HG02840 (cell line): ENCODE measurements around the gene PKDREJ.
A peak's percentile ranks its signal among the peaks of the same experiment; 100 is the strongest.
"Not testable (repeated sequence)": the region's sequence is repeated elsewhere in the genome, so short reads cannot be mapped to it uniquely, and the experiment has no call there.

Experiments
- ATAC-seq: cut with Tn5 transposase; IDR thresholded peaks from one replicate; pipeline ENCODE4 v1.9.1; 2021; ENCODE audit warnings: mild to moderate bottlenecking, moderate library complexity, moderate number of reproducible peaks; ENCODE audit not compliant: unreplicated experiment, low FRiP score

The PKDREJ gene, protein sequence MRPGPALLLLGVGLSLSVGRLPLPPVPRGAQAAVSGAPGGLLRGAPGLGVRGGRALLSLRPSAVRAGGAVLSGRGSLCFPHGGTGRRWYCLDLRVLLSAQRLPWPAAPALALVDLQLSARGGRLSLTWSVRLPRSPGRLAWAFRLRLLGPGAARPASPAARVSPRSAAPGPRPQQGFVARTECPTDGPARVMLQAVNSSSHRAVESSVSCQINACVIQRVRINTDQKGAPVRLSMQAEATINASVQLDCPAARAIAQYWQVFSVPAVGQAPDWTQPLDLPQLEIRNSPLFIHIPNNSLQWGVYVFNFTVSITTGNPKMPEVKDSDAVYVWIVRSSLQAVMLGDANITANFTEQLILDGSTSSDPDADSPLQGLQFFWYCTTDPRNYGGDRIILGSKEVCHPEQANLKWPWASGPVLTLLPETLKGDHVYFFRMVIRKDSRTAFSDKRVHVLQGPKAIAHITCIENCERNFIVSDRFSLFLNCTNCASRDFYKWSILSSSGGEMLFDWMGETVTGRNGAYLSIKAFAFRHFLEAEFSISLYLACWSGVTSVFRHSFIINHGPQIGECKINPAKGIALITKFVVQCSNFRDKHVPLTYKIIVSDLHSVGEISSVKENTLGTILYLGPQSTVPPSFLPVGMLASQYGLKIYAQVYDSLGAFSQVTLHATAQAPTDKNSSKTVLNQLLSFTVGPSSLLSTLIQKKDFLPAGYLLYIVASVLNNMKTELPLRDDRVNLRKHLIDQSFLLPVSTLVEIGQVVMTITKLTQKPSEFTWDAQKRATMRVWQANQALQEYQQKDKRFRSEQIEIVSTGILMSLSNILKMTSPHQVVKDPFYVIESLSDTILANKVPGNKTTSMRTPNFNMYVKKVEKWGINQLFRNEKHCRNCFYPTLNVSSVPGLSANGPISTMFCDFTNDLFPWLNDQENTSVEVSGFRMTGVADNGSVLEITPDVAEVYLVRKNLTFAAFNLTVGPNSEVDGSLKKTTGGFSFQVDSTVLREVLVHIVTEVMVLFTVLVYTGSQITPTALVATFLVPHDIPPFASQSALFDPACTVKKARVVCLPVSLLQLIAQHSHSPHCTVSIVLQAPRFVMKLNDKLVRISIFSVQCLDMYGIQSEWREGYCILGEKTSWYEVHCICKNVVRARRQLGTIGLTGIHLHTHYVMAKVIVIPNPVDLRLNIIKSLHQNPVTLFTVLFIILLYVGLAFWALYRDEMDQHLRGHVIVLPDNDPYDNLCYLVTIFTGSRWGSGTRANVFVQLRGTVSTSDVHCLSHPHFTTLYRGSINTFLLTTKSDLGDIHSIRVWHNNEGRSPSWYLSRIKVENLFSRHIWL (N-terminal part only)

DNA sequence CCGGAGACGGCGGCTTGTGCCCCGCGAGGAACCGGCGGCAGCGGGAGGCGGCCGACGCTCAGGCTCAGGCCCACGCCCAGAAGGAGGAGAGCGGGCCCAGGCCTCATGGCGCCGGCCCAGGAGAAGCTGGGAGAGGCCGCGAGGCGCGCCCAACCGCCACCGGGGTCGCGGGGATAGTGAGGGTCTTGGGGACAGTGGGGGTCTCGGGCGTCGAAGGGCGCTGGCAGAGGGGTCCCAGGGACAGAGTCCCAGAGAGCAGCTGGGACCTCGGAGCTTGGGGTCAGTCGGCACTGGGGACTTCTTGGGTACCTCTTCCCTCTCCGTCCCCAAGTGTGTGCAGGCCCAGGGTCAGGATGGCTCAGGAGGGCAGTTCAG, at the start of gene PKDREJ:
Gene PKDREJ, minus strand, starts transcription at position 128 of the 375 bp plus-strand sequence. Its CDS starts 21 bp downstream, at position 107.
- no peak for ATAC-seq

DNA sequence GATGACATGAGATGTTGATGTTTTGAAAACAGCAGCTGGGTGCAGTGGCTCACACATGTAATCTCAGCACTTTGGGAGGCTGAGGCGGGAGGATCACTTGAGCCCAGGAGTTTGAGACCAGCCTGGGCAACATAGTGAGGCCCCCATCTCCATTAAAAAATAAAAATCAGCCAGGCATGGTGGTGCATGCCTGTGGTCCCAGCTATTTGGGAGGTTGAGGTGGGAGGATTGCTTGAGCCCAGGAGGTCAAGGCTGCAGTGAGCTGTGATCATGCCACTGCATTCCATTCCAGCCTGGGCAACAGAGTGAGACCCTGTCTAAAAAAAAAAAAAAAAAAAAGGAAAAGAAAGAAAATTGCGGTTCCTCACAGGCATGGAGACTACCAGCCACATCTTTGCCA, 49.7 kb upstream of the PKDREJ start:
- ATAC-seq, result not testable (repeated sequence)

DNA sequence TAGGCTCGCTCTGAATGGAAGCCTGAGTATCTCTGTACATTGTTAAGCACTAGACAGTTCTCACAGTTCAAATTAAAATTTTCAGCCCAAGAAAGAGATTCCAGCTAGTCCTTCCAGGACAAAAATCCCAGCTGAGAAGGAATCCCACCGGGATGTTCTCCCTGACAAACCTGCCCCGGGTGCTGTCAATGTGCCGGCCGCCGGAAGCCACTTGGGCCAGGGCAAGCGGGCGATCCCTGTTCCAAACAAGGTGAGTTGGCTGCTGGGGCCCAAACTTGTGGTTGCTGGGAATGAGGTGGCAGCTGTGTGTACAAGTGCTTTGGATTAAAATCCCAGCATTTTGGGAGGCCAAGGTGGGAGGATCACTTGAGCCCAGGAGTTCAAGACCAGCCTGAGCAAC, 48.9 kb upstream of the PKDREJ start:
- ATAC-seq, result no peak

DNA sequence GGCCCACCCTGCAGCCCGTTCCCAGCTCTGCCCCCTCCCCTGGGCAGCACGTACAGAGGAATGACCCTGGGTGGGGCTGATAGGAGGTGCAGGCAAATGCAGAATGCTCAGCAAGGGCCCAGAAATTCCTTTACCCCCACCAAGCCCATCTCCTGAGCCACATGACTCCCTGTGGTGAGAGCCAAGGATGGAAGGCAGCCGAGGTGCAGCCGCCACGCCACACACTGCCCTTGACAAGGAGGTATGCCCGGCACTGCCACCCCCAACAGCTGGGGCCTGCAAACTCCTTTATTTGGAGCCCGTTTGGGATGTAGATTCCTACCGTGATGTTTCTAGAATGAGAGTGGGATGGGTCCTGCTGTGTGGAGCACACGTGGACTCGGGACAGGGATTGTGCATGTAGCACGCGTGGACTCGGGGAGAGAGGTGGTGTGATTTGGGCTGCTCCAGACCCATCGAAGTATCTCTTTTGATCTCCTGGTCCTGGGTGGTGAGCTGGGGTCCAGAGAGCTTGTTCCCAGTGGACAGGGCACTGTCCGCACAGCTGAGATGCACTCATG, 46.5 kb upstream of the PKDREJ start:
- no peak for ATAC-seq

DNA sequence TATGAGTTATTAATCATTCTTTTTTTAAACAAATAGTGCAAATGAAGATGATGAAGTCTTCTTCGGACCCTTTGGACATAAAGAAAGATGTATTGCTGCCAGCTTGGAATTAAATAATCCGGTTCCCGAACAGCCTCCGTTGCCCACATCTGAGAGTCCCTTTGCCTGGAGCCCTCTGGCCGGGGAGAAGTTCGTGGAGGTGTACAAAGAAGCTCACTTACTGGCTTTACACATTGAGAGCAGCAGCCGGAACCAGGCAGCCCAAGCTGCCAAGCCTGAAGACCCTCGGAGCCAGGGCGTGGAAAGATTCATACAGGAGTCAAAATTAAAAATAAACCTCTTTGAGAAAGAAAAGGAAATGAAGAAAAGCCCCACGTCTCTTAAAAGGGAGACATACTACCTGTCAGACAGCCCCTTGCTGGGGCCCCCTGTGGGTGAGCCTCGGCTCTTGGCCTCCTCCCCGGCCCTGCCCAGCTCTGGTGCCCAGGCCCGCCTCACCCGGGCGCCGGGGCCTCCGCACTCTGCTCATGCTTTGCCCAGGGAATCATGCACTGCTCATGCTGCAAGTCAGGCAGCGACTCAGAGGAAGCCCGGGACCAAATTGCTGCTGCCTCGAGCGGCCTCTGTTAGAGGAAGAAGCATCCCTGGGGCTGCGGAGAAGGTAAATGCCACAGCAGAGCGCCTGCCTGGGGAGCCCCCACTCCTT, 45.3 kb upstream of the PKDREJ start:
- ATAC-seq, result no peak

DNA sequence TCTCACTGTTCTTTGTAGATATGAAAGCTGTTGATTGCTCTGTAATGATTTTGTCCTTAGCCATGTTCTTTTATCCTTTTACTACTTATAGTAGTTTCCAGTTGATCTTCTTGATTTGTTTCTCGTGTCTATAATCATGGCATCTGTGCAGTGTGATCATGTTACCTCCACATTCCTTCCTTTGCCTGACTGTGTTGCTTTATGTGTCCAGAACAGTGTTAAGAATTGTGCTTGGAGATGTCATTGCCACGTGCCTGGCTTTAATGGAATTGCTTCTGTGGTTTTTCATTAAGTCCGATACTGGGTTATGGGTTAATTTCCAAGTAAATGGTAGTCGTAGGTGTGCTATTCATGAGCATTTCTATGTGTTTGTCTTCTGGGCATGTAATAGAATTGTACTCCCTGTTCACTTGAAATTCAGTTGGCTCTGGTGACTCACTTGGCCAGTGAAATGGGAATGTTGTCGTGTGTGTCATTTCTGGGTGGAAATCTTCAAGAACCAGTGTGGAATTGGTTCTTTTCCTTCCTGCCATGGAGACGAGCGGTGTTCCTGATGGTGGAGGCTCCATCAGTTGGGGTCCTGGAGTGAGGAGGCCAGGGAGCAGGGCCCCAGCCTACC, 40.3 kb upstream of the PKDREJ start:
- no peak for ATAC-seq

DNA sequence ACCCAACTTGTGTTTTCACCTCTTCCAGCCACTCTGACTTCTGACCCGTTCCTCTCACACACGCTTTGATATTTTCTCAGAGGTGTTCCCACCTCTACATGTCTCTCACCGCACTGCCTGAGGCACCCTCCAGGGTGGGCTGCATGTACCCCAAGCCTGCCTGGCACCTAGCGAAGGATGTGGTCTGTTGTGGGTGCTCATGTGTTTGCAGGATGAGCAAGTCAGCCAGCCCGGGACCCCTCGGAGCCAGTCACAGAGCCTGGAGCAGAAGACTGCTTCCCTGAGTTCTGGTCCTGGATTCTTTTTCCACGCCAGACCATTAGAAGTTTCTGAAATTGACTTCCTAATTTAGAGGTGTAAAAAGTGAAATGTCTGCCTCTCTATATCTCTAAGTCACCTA, 37.3 kb upstream of the PKDREJ start:
- no peak for ATAC-seq

DNA sequence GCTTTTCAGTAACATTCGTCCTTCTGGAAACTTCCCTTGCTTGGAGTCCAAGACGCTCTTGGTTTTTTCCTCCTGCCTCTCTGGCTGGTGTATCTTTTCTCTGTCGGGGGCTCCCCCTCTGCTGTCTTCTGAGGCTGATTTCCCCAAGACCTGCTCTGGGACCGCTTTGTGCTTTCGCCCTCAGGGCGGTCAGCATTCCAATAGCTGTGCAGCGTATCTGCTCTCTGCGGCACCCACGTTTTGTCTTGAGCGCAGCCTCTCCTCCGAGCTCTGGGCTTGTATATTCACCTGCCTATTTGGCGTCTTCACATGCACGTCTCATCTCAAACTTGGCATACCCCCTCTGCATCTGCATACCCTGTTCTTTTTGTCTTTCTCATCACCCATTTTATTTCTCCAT, 36.0 kb upstream of the PKDREJ start:
- ATAC-seq, result no peak

DNA sequence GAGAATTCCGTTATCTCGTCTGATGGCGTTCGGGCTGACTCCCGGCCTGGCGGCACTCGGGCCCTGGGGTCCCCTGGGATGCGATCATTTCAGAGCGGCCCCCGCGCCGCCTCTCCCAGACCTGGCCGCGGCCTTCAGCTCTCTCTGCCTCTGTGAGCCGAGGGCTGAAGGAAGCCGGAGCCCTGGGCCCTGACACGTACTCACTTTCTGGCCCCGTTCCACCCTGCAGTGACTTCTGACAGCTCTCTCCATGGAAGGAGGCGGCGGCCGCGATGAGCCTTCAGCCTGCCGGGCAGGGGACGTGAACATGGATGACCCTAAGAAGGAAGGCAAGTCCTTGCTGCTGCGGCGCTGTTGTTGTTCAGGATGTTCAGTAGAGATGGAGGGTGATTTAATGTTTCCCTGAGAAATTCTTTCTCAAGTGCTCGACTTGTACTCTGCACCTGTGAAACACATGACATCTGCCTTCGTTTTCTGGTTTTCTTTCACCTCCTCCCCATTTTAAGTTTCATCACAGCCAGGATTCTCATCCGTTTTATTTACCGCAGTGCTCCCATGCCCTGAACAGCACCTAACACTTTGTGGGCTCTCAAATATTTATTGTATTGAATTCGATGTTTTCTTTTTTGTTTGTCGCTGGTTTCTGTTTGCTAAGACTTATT, 34.1 kb upstream of the PKDREJ start:
- peak; percentile 5 for ATAC-seq

DNA sequence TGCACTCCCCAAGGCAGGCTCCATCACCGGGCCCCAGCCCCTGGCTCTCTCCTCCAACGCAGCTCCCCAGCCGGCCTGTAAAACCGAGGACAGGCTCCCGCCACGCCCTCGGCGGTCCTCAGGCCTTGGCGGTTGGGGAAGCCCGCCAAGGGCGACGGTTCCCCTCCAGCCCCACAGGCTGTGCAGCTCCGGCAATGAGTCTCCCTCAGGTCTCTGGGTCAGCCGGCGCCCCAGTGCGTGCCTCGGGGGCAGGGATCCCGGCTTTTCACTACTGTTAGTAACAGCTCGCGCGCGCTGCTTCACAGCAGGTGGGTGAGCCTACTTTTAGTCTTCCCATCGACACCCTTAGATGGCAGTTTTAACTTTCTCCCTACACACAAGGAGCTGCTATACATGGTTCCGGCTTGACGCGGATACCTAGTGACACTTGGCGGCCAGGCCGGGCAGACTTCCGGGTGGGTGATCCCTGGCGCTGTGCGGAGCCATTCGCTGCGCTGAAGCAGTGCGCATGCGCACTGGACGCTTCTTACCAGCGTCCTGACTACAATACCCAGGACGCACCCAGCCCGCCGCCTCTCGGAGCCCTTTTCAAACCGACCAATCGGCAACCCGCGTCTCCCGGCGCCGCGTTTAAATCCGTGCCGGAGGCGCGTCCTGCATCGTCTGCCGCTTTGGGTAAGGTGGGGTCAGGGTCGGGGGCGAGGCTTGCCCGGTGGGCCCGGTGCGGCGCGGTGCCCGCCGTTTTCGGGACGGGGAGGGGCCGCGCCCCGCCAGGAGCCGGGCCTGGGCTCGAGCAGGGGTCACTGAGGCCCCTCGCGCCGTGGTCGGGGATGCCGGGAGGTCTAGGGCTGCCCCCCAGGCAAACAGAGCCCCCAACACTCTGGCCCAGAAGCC, 33.4 kb upstream of the PKDREJ start, which contains the start of gene GTSE1:
Gene GTSE1, plus strand, starts transcription at position 614 of the 894 bp plus-strand sequence. CDS start 531 bp downstream, outside the sequence.
- ATAC-seq, result peak; percentile 92

DNA sequence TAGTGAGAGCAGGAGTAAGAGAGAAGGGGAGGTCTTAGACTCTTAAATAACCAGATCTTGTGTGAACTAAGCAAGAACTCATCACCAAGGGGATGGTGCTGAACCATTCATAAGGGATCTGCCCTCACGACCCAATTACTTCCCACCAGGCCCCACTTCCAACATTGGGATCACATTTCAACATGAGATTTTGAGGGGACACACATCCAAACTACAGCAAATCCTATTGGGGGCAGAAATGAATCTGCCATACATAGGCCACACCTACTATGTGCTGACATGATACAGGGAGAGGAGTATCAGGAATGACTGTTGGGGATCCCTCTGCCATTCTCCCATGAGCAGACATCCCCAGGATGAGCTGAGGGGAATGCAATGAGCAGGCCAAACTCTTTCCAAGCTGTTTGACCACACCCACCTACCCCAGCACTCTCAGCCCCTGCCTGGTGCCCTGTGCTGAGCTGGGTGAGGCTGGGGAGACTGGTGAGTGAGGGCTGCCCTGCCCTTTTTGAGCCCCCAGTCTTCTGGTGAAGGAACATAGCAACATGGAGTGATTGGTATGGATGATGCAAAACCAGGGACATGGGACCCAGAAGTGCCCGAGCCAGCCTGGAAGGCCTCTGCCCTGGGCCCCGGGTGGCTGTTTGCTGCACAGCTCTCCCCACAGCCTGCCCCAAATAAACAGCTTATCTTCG, 32.3 kb upstream of the PKDREJ start:
- ATAC-seq, result no peak

DNA sequence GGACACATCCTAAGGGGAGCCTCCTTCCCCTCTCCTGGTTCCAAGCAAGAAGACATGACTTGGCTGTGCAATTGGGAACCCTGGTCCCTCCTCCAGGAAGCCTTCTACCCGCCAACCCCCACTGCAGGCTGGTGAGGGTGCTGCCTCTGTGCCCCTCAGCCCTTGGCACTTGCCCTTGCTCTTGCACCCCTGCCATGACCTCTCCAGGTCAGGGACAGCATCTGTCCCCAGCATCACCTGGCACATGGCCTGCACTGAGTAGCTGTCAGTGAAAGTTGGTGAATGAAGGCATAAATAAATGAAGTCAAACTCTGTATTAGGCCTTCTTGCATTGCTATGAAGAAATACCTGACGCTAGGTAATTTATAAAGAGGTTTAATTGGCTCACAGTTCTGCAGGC, 31.6 kb upstream of the PKDREJ start:
- no peak for ATAC-seq

DNA sequence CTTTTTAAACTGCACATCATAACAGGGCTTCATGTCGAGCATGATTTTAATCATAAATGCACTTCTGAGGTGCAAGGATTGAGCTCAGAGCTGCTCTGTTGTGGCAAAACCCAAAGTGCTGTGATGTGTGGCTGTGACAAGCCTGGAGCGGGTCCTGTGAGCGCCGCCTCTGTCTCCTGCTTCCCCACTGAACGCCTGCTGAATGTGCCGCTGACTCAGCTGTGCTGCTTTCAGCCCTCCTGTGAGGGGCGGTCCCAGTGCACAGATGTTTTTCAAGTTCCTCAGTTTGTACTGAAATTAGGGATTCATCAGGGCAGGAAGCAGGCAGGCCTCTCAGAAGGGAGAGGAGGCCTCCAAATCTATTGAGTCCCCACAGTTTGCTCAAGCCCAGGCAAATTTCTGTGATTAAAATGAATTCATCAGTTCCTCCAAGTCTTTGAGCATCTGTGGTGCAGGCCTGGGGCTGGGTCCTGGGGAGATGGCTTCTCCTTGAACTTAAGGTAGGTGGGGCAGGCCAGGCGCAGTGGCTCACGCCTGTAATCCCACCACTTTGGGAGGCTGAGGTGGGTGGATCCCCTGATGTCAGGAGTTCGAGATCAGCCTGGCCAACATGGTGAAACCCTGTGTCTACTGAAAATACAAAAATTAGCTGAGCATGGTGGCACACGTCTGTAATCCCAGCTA, 30.6 kb upstream of the PKDREJ start:
- no peak for ATAC-seq

DNA sequence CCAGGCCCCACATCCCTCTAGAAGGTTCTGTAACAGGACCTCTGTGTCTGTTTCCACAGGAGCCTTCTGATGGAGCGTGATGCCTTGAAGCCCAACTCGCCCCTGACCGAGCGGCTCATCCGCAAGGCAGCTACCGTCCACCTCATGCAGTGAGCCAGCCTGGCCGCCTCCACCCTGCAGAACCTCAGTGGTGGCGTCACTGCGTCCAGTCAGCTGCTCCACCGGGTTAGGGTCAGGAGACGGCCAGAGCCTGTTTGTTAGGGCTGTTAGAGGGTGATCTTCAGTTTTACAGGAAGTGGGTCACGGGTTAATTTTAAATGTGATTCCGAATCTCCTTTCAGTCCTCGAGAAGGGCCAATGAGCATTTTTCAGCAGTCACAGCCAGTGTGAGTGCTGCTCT, 29.6 kb upstream of the PKDREJ start:
- no peak for ATAC-seq

DNA sequence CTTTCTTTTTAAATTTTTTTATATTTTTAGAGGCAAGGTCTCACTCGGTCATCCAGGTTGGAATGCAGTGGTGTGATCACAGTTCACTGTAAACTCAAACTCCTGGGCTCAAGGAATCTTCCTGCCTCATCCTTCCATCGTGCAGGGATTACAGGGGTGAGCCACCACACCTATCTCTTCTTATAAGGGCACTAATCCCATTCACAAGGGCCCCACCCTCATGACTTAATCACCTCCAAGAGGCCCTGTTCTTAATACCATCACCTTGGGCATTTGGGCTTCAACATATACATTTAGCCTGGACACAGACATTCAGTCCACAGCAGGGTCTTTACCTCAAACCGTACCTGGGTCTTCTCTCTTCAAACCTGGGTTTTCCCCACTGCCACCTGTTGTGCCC, 29.0 kb upstream of the PKDREJ start:
- ATAC-seq, result no peak
